ENCODE data around the gene STK38. TPM values are rescaled to one million over a fixed set of nuclear protein-coding genes. Genes with fewer than 3 reads are reported as not detected.

The STK38 gene
- total and polyA plus RNA-seq, 9 of the 15 experiments (the other 6 are each of a cell fraction or from before 2014, with no cell fraction given), result 5.7 to 28.7 (median 19.5) TPM

DNA sequence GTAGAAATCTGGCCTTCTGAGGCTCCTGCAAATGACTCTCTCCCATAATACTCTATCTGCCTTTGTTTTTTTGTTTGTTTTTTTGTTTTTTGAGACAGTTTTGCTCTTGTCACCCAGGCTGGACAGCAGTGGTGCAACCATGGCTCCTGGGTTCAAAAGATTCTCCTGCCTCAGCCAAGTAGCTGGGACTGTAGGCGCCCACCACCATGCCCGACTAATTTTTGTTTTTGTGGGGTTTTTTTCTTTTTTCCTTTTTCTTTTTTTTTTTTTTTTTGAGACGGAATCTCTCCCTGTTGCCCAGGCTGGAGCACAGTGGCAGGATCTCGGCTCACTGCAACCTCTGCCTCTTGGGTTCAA, 16.6 kb upstream of the STK38 start:
- no peak overlapping the region for H3K27ac ChIP-seq (ENCODE audit: extremely low read depth, low read depth, low read length)
- FAIRE-seq, result no peak
- no peak overlapping the region for H3K4me3 ChIP-seq
- H3K79me2 ChIP-seq (ENCODE audit: control insufficient read depth, insufficient read depth, low read length), result no peaks in the 10 kb centered on the region
- H2AFZ ChIP-seq (ENCODE audit: low read depth, low read length), result peak overlapping the region; percentile 79
- H3K27me3 ChIP-seq (ENCODE audit: control insufficient read depth in 2 of 2, insufficient read depth in 2 of 2, low read length in 2 of 2), result no peaks in the 10 kb centered on the region
- BruUV-seq (replicated peaks), result no TSS peak
- H3K4me2 ChIP-seq (ENCODE audit: insufficient read depth, low read length), result no peak overlapping the region
- in situ Hi-C loops (cut with MboI), result no loop called here
- intact Hi-C loops (cut with micrococcal nuclease), result no loop called here
- no peak for ATAC-seq
- H3K9me3 ChIP-seq (replicated peaks; ENCODE audit: control insufficient read depth, insufficient read depth, low read depth, low read length), result no peaks in the 10 kb centered on the region
- H3K9ac ChIP-seq (ENCODE audit: insufficient read depth in 1 of 2, low read depth in 2 of 2, low read length in 2 of 2), result no peak overlapping the region
- no peak for DNase-seq (ENCODE audit: extremely low read depth in 1 of 4, low spot score in 3 of 4)
- ChIA-PET CTCF (ENCODE audit: low intra/inter-chr PET ratio) (no interaction called here), POLR2A (interaction anchor here (1.0 to 1.2 kb wide), 3 partner anchors 18 to 32 kb away, joined by 3 to 4 read pairs (median 3); no protein-coding TSS in a partner anchor)
- TF ChIP-seq BMI1 (IDR thresholded peaks at IDR 0.05; ENCODE audit: low read length) (no peak), HMG20B (CRISPR knock-in tag; IDR thresholded peaks at IDR 0.05) (no peak), ZNF184 (CRISPR knock-in tag; IDR thresholded peaks at IDR 0.05) (no peak), CHAMP1 (IDR thresholded peaks at IDR 0.05) (no peak), EGR1 (conservative IDR thresholded peaks at IDR 0.05) (no peak), LEF1 (IDR thresholded peaks at IDR 0.05) (no peak), RBM39 (optimal IDR thresholded peaks at IDR 0.05; ENCODE audit: low read depth, low read length) (no peak)
- TF ChIP-seq, protein P1, sequence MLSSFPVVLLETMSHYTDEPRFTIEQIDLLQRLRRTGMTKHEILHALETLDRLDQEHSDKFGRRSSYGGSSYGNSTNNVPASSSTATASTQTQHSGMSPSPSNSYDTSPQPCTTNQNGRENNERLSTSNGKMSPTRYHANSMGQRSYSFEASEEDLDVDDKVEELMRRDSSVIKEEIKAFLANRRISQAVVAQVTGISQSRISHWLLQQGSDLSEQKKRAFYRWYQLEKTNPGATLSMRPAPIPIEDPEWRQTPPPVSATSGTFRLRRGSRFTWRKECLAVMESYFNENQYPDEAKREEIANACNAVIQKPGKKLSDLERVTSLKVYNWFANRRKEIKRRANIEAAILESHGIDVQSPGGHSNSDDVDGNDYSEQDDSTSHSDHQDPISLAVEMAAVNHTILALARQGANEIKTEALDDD (IDR thresholded peaks at IDR 0.05), result no peak
- TF ChIP-seq, protein P2, sequence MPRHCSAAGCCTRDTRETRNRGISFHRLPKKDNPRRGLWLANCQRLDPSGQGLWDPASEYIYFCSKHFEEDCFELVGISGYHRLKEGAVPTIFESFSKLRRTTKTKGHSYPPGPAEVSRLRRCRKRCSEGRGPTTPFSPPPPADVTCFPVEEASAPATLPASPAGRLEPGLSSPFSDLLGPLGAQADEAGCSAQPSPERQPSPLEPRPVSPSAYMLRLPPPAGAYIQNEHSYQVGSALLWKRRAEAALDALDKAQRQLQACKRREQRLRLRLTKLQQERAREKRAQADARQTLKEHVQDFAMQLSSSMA (CRISPR knock-in tag; IDR thresholded peaks at IDR 0.05), result no peak
- H4K20me1 ChIP-seq (replicated peaks; ENCODE audit: control insufficient read depth, insufficient read depth, low read length), result no peaks in the 10 kb centered on the region
- H3K4me1 ChIP-seq (replicated peaks in 1 of 2; ENCODE audit: control insufficient read depth in 2 of 2, insufficient read depth in 2 of 2, low read length in 2 of 2), result no peaks in the 10 kb centered on the region; a peak in 2 of 5 replicates
- no peaks in the 10 kb centered on the region for H3K9me1 ChIP-seq (ENCODE audit: control insufficient read depth, insufficient read depth, low read length)
- no peaks in the 10 kb centered on the region for H3K36me3 ChIP-seq (ENCODE audit: control insufficient read depth, insufficient read depth, low read length)
- 31% methylated on average over 3 of the region's 4 CpGs for WGBS (ENCODE audit: insufficient coverage, low coverage, missing lambda C conversion rate)

Measured in K562 (cell line).